ENCODE results near the gene ST3GAL3. TPM values are rescaled to one million over a fixed set of nuclear protein-coding genes. Genes with fewer than 3 reads are reported as not detected.

ST3GAL3 gene
- polyA plus RNA-seq, 3 donors from 2014 or later = 0.08 to 8.1 (median 3.8) TPM

GRCh38 chr1:43686801-43687200, 20.5 kb upstream of the ST3GAL3 start:
- peaks cover 10 to 23% of the 10 kb centered on the region in 2 donors for H3K4me1 Mint-ChIP-seq
- DNase-seq = no peak
- no peak overlapping the region for H3K27ac Mint-ChIP-seq
- no peak overlapping the region for H3K4me3 Mint-ChIP-seq
- H3K27me3 Mint-ChIP-seq (ENCODE audit: low read depth in 3 of 3) = no peaks in the 10 kb centered on the region
- H3K9me3 Mint-ChIP-seq = no peaks in the 10 kb centered on the region
- H3K36me3 Mint-ChIP-seq = peaks cover 9 to 68% (median 34%) of the 10 kb centered on the region in 3 donors

DNA sequence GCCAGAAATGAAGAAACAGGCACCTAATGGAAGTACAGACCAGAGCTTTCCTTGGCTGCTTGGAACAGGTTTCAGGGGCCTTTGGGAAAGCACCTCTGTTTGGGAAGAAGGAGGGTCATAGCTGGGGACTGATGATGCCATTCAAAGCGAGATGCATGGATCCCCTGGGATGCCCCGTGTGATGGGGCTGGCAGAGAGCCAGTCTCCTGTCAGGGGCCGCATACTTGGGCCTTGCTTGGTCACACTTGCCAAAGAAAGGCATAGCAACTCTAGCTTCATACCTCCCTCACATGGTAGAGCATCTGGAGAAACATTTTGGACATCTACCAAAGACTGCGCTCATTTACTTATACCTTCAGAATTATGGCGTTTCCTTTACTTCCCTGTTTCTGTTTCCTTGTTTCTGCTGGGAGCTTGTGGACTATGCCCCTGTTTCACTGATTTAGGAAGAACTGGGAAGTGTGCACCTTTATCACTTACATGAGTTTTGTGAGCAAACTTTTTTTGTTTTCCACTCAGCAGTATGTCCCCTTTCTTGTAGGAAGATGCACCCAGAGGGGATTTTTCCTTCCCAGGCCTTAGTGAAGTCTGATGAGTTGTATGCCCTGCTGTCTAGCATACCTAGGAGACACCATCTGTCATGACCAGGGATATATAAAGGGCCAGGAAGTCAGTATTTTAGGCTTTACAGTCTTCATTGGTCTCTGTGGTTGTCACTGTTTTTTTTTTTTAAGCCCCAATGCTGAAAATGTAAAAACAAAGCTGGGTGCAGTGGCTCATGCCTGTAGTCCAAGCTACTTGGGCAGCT, 19.8 kb upstream of the ST3GAL3 start:
- peaks cover 0 to 3% (median 0%) of the 10 kb centered on the region in 3 donors for H3K27me3 Mint-ChIP-seq (ENCODE audit: low read depth in 3 of 3)
- peaks cover 10 to 23% of the 10 kb centered on the region in 2 donors for H3K4me1 Mint-ChIP-seq
- H3K9me3 Mint-ChIP-seq = no peaks in the 10 kb centered on the region
- peak overlapping the region in 1 of 6 donors; percentile 30 for H3K27ac Mint-ChIP-seq
- no peak overlapping the region for H3K4me3 Mint-ChIP-seq
- DNase-seq = no peak
- H3K36me3 Mint-ChIP-seq = peaks cover 9 to 71% (median 41%) of the 10 kb centered on the region in 3 donors

- Mint-ChIP-seq H3K4me1 (peaks cover 10 to 23% of the 10 kb centered on the region in 2 donors), H3K27ac (peak overlapping the region in 1 of 6 donors; percentile 25), H3K9me3 (no peaks in the 10 kb centered on the region), H3K36me3 (peaks cover 10 to 76% (median 45%) of the 10 kb centered on the region in 3 donors), H3K27me3 (ENCODE audit: low read depth in 3 of 3) (peaks cover 0 to 3% (median 0%) of the 10 kb centered on the region in 3 donors), H3K4me3 (no peak overlapping the region)
- no peak for DNase-seq
Observed at GRCh38 chr1:43688109-43688387, 19.3 kb upstream of the ST3GAL3 start.

- peaks cover 12 to 78% (median 45%) of the 10 kb centered on the region in 3 donors for H3K36me3 Mint-ChIP-seq
- peaks cover 10 to 23% of the 10 kb centered on the region in 2 donors for H3K4me1 Mint-ChIP-seq
- H3K9me3 Mint-ChIP-seq = no peaks in the 10 kb centered on the region
- H3K27ac Mint-ChIP-seq = peak overlapping the region in 3 of 6 donors; percentile 29 to 72 (median 30)
- H3K27me3 Mint-ChIP-seq (ENCODE audit: low read depth in 3 of 3) = peaks cover 0 to 3% (median 0%) of the 10 kb centered on the region in 3 donors
- H3K4me3 Mint-ChIP-seq = no peak overlapping the region
- no peak for DNase-seq
Observed at GRCh38 chr1:43688594-43689000, 18.7 kb upstream of the ST3GAL3 start.

DNA sequence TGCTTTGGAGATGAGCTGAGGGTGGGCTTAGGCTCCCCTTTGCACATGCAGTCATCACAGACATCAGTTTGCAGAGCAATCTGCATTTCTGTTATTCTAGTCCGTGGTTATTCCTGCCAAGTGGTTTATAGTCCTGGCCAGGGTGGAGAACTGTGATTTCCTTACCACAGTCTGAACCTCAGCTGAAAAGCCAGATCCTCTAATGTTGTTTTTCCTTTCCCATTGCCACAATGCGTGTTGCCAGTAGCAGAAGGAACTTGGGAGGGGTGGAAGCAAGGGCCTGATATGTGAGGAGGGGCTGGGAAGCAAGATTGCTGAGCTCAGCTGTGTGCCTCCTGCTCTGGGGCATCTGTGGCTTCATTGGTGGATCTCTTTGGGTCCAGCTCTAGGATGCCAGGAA, 18.0 kb upstream of the ST3GAL3 start:
- Mint-ChIP-seq H3K27me3 (ENCODE audit: low read depth in 3 of 3) (peaks cover 0 to 3% (median 0%) of the 10 kb centered on the region in 3 donors), H3K36me3 (peaks cover 11 to 73% (median 42%) of the 10 kb centered on the region in 3 donors), H3K4me3 (no peak overlapping the region), H3K27ac (peak overlapping the region in 3 of 6 donors; percentile 17 to 49 (median 23)), H3K4me1 (peaks cover 10 to 23% of the 10 kb centered on the region in 2 donors), H3K9me3 (no peaks in the 10 kb centered on the region)
- DNase-seq = no peak

GRCh38 chr1:43691871-43692815, 15.2 kb upstream of the ST3GAL3 start:
- peaks cover 6 to 17% of the 10 kb centered on the region in 2 donors for H3K4me1 Mint-ChIP-seq
- H3K9me3 Mint-ChIP-seq = no peaks in the 10 kb centered on the region
- no peak for DNase-seq
- no peak overlapping the region for H3K4me3 Mint-ChIP-seq
- H3K27ac Mint-ChIP-seq = no peak overlapping the region
- H3K27me3 Mint-ChIP-seq (ENCODE audit: low read depth in 3 of 3) = peaks cover 0 to 3% (median 0%) of the 10 kb centered on the region in 3 donors
- peaks cover 8 to 57% (median 29%) of the 10 kb centered on the region in 3 donors for H3K36me3 Mint-ChIP-seq

DNA sequence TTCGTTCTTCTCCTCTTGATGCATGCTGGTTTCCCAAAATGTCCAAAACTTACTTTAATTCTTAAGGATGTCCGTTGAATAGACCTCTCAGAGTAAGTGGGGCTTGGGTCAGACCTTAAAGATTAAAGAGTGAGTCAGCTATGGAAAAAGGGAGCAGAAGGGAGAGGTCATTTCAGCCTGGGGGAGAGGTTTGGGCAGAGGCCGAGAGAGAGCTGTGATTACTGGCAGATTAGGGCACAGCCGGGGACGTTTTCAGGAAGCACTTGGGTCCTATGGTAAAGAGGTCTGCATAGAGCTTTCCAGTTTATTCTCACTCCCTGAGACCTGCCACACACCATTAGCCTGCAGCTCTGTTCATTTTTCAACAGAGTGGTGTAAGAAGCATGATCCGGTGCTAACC, 14.0 kb upstream of the ST3GAL3 start:
- Mint-ChIP-seq H3K4me1 (peaks cover 2 to 4% of the 10 kb centered on the region in 2 donors), H3K27ac (peak overlapping the region in 2 of 6 donors; percentile 52 to 72), H3K4me3 (no peak overlapping the region), H3K36me3 (peaks cover 8 to 51% (median 26%) of the 10 kb centered on the region in 3 donors), H3K9me3 (no peaks in the 10 kb centered on the region), H3K27me3 (ENCODE audit: low read depth in 3 of 3) (peaks cover 0 to 3% (median 0%) of the 10 kb centered on the region in 3 donors)
- no peak for DNase-seq

DNA sequence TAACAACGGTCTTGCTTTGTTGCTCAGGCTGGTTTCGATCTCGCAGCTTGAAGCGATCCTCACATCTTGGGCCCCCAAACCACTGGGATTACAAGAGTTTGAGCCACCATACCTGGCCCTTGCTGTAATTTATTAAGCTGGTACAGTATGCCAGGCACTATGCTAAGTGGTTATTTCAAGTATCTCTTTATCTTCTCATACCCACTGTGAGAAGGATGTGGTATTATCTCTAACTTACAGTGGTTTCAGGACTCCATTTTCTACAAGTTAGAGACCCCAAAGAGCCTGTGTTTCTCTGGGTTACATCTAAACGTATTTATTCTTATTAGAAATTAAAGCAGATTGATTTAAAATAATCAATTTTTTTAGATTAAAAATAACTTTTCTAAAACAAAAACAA, 8.1 kb upstream of the ST3GAL3 start:
- H3K27me3 Mint-ChIP-seq (ENCODE audit: low read depth in 3 of 3) = no peaks in the 10 kb centered on the region
- peaks cover 0 to 2% of the 10 kb centered on the region in 2 donors for H3K4me1 Mint-ChIP-seq
- no peaks in the 10 kb centered on the region for H3K9me3 Mint-ChIP-seq
- no peak for DNase-seq
- peaks cover 7 to 25% (median 15%) of the 10 kb centered on the region in 3 donors for H3K36me3 Mint-ChIP-seq
- no peak overlapping the region for H3K4me3 Mint-ChIP-seq
- H3K27ac Mint-ChIP-seq = no peak overlapping the region

DNA sequence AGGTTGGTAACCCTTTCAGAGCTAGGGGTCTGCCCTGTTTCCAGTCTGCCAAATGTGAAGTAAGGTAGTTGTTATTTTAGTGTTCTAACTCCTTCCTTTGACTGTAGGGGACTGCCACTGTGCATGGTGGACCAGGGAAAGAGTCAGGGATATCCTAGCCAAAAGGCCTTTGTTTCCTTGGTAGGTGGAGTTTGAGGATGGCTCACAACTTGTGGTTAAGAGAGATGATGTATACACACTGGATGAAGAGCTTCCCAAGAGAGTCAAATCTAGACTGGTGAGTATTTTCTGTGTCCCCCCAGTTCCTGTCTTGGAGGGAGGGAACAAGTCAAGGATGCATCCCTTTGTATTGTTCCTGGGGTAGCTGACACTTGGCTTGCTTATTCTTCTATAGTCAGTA, 3.5 kb upstream of the ST3GAL3 start:
- peaks cover 19 to 20% of the 10 kb centered on the region in 2 donors for H3K4me1 Mint-ChIP-seq
- peak overlapping the region in 1 of 6 donors; percentile 17 for H3K27ac Mint-ChIP-seq
- H3K4me3 Mint-ChIP-seq = no peak overlapping the region
- no peaks in the 10 kb centered on the region for H3K9me3 Mint-ChIP-seq
- peaks cover 2 to 4% (median 2%) of the 10 kb centered on the region in 3 donors for H3K27me3 Mint-ChIP-seq (ENCODE audit: low read depth in 3 of 3)
- no peak for DNase-seq
- H3K36me3 Mint-ChIP-seq = peaks cover 7 to 20% (median 12%) of the 10 kb centered on the region in 3 donors

- peaks cover 2 to 5% (median 2%) of the 10 kb centered on the region in 3 donors for H3K27me3 Mint-ChIP-seq (ENCODE audit: low read depth in 3 of 3)
- no peaks in the 10 kb centered on the region for H3K9me3 Mint-ChIP-seq
- no peak for DNase-seq
- peaks cover 17 to 23% of the 10 kb centered on the region in 2 donors for H3K4me1 Mint-ChIP-seq
- H3K36me3 Mint-ChIP-seq = peaks cover 7 to 19% (median 12%) of the 10 kb centered on the region in 3 donors
- no peak overlapping the region for H3K27ac Mint-ChIP-seq
- H3K4me3 Mint-ChIP-seq = peak overlapping the region in 2 of 5 donors; percentile 27 to 28
Observed at GRCh38 chr1:43704838-43705237, 2.5 kb upstream of the ST3GAL3 start.

DNA sequence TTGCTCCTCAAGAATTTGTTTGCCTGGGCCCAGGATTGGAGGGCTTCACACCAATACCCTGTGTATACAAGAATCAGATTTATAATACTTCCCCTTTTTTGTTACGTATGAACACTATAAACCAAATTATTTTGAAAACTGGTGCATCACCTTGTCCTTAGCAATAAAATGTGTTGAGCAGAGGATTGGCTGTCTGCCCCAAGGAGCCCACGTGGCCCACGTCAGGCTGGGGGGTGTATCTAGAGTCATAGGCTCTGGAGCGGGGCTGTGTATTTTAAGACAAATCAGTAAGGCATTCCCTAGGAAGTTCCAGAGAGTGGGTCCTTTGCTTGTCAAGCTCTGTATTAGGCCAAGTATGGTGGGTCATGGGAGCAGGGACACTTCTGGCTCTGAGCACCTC, 2.0 kb upstream of the ST3GAL3 start:
- no peaks in the 10 kb centered on the region for H3K9me3 Mint-ChIP-seq
- peaks cover 18 to 23% of the 10 kb centered on the region in 2 donors for H3K4me1 Mint-ChIP-seq
- H3K27ac Mint-ChIP-seq = no peak overlapping the region
- H3K27me3 Mint-ChIP-seq (ENCODE audit: low read depth in 3 of 3) = peaks cover 2 to 5% (median 2%) of the 10 kb centered on the region in 3 donors
- H3K36me3 Mint-ChIP-seq = peaks cover 8 to 17% (median 12%) of the 10 kb centered on the region in 3 donors
- peak overlapping the region in 3 of 5 donors; percentile 35 to 90 (median 85) for H3K4me3 Mint-ChIP-seq
- DNase-seq = no peak

DNA sequence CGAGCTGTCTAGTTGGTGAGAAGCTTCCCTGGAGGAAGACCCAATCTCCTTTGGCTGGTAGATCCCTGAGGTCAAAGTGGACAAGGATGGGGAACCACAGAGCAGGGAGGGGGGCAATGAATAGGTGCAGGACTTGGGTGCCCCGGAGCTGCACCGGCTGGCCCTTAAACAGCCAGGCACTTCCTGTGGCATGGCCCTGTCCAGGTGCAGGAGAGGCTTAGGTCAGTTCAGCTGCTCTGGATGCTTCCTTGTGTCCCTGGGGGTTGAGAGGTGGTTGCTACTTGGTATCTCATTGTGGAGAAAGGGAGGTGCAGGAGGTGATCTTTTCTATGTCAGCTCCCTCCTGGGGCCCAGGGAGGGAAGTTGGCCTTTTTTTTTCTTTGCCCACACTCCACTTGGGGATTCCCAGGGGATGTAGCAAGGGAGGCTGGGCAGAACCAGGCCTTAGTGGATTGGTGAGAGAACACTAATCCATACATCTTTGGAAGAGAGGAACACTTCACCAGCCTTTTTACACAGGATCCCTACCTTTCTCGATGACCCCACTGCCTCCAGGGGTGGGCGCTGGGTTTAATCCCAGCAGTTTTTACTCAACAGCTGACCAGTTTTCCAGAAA, 1.2 kb upstream of the ST3GAL3 start:
- H3K36me3 Mint-ChIP-seq = peaks cover 12 to 17% (median 12%) of the 10 kb centered on the region in 3 donors
- H3K27ac Mint-ChIP-seq = no peak overlapping the region

DNA sequence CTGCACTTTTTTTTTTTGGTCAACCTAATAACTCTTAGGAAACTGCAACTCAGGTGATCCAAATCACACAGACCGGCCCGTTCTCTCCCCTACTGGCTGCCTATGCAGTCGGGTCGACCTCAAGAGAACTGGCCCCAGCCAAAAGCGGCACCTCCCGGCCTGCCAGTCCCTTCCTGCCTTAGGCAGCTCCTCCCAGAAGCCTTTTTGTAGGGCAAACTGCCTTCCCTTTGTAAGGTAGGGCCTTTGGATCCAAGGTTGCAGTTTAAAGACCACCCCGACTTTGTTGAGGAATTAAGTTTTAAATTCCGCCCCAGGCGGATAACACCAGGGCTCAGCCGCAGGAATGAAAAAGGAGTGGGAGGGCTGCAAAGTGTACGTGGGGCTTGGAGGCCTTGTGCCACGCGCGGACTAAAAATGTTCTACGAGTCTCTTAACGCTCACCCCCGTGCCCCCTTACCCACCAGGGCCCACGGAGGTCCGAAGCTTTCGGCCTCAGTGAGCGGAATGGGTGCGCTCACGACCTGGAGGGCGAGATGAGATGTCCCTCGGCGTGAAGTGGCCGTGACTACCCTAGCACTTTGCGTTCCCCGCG, 642 bp upstream of the ST3GAL3 start:
- Mint-ChIP-seq H3K27me3 (ENCODE audit: low read depth in 3 of 3) (peaks cover 2 to 5% (median 2%) of the 10 kb centered on the region in 3 donors), H3K36me3 (peaks cover 9 to 13% (median 9%) of the 10 kb centered on the region in 3 donors), H3K9me3 (no peaks in the 10 kb centered on the region), H3K27ac (peak overlapping the region in 4 of 6 donors; percentile 49 to 73 (median 71)), H3K4me1 (peaks cover 19 to 23% of the 10 kb centered on the region in 2 donors), H3K4me3 (peak overlapping the region; percentile 84 to 90 (median 85))
- no peak for DNase-seq

More for the DNA sequence above, 1.2 kb upstream of the ST3GAL3 start:
- no peak for DNase-seq
- Mint-ChIP-seq H3K9me3 (no peaks in the 10 kb centered on the region), H3K4me3 (peak overlapping the region; percentile 84 to 90 (median 85)), H3K27me3 (ENCODE audit: low read depth in 3 of 3) (peaks cover 2 to 5% (median 2%) of the 10 kb centered on the region in 3 donors), H3K4me1 (peaks cover 19 to 23% of the 10 kb centered on the region in 2 donors)

Data from immature natural killer cell (primary cell).